HuH-7.5 (cell line): Measurements from ENCODE around the gene TMEFF1.

ENCODE experiments used
- DNase-seq: peaks from one replicate; pipeline ENCODE4 v3.0.0; 2011; ENCODE audit warnings: low spot score

The TMEFF1 gene

DNA sequence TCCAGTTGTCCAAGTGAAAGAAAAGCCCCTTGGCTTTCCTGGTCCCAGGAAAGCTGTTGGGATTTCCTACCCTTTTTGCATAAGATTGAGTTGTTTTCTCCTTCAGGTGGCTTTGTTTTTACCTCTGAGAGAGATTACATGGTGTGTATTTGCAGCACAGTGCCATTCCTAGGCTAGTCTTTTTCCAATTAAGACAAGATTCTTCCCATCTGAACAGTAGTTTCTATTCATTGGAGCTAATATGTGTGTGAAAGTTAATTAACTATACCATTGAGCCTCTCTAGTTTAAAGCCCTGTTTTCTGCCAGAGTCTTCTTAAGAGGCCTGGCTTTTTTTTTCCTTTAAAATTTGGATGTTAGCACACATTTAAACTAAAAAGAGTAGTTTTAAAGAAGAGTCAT lies 25.9 kb upstream of the TMEFF1 start:
- DNase-seq, result no peak

DNA sequence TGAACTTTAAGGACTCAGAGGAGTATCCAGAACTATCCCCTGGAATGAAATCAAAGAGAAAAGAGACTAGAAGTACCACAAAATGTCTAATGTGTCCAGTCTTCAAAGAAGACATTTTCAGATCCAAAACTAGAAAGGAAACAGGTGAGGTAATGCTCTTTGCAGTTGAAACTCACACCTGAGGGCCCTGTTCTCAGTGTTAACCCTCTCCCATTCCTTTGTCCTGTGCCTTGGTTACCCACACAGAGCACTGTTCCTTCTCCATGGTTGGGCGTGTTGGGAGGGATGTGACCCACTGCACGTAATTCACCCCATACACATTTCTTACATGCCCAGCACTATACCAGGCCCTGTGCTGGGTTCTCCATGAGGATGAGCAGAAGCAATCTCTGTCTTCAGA lies 24.7 kb upstream of the TMEFF1 start:
- no peak for DNase-seq

DNA sequence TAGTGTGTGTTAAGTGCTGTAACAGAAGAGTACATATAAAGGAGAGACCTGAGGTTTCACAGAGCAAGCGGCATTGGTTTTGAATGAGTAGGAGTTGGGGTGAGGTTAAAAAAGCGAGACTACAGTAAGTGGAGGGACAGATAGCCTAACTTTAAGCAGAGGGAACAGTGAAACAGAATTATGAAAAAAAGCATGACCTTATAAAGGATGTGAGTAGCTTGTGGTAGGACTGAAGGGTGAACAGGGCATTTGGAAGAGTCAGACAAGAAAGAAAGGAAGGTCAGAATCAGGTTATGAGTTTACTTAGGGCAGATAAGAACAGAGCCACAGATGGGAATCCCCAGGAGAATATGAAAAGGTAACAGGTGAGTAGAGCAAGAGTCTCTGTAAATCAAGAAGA lies 23.5 kb upstream of the TMEFF1 start:
- DNase-seq, result no peak

DNA sequence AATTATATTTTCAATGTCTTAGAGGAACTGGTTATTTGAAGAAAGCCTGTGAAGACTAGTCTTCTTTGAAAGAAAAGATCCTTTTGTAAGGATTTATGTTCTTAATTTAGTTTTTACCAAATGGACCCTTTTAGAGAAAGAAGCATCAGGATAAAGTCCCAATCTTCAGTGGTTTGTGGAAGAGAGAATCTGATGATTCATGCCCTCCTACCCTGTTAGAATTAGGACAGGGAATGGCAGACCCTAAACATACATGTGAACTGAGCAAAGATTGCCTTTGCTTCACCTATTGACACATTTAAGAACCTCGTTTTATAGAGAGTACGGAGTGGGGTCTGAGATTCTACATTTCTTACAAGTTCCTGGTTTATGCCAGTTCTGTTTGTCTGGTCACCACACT lies 20.1 kb upstream of the TMEFF1 start:
- DNase-seq, result no peak

DNA sequence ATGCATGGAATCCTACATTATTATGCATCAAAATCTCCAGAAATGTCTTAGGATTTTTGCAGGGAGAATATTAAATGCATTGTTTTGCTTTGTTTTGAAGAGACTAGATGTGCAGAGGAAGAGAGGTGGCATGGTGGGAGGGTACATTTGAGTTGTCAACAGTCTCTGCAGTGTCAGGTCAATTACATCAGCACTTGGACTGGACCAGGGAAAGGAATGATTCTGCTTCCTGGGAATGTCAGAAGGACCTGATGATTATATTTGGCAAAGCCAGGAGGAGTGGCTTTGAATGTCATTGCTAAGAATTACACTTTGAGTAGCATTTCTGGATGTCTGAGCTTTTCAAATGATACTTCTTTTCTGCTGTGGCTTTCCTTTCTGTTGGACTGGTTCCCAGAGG lies 17.5 kb upstream of the TMEFF1 start:
- DNase-seq, result no peak

DNA sequence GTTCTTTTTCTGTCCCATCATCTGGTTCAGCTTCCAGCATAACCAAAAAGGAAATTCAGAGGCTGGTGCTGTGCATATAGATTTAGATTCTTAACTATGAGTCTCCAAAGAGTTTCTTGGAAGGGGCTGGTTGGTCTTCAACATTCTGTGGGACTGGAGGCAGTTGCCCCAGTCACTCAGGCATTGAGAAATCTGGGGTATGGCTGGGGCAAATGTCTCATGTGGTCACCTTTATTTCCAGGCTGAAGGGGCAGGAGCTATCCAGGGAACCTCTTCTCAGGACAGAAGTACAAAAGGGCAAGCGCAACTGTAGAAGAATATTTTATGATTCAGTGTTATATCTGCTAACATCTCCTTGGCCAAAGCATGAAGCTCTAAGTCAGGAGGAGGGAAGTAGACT lies 15.4 kb upstream of the TMEFF1 start:
- no peak for DNase-seq

DNA sequence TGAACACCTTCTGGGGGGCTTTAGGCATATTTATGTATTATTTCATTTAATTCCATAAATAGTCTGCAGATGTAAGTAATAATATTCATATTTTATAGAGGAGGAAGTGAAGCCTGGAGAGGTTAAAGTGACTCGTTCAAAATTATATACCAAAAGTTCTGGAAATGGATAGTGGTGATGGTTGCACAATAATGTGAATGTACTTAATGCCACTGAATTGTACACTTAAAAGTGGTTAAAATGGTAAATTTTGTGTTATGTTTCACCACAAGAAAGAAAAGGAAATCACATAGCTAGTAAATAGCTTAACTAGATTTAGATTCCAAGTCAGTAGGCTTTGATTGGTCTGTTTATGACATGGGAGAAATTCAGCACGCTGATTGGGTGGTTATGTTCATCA lies 13.0 kb upstream of the TMEFF1 start:
- DNase-seq, result no peak

DNA sequence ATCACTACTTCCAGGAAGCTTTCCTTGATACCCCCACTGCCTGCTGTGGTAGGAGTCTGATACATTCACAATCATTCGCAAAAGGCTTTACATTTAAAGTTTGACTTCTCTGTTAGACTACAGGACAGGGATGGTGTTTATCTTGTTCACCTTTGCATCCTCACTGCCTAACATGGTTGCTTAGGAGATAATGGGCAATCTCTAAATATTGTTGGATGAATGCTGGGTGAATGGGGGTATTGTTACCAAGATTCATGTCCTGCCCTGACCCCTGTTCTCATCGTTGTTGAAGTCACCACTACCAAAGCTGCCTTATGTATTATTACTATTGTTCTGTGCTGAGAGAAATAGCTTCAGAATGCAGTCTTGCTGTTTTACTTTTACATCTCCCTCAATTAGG lies 7.7 kb upstream of the TMEFF1 start:
- DNase-seq, result no peak

DNA sequence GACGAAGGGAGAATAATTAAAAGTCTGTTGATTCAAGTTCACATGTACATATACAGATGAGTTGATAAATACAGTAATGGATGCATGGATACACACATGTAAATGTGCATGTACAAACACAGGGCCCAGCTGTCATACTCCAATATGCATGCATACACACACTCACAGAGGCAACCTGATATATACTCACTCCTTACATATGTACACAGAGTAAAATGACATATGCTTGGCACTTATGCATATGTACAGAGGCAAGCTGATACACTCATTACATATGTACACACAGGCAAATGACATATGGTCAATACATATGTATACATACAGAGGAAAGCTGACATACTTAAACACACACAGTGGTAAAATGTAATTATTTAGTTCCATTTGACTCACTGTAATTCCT lies 7.2 kb upstream of the TMEFF1 start:
- no peak for DNase-seq

DNA sequence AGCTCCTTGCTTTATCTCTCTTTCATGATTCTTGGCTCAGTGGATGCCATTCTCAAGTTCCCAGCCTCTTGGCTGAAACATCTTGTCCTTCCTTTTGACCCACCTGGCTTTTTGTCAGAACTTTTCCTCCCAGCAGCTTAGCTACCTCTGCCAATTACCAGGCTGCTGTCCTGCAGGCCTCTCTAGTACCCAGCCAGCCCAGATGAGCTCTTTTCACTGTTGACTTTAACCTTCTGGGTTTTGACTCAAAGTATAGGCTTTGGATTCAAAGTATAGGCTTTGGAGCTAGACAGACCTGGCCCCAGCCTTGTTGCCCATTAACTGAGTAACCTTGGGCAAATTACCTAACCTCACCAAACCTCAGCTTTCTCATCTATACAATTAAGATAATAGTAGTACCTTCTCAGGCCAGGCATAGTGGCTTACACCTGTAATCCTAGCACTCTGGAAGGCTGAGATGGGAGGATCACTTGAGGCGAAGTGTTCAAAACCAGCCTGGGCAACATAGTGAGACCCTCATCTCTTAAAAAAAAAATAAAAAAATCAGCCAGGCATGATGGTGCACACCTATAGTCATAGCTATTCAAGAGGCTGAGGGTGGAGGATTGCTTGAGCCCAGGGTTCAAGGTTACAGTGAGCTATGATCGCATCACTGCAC lies 6.6 kb upstream of the TMEFF1 start:
- DNase-seq, result no peak

DNA sequence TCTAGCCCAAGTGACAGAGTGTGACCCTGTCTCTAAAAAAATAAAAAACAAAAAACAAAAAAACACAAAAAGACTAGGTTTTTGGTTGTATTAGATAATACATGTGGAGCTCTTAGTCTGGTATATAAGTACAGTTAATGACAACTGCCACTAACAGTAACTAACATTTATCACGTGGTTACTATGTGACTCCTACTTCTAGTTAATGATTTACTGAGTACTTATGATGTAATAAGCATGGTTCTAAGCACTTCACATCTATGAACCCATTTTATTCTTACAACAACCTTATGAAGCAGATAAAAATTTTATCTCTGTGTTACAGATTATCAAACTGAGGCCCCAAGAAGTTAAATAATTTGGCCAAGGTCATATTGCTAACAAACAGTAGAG lies 6.1 kb upstream of the TMEFF1 start:
- peak; percentile 38 for DNase-seq

DNA sequence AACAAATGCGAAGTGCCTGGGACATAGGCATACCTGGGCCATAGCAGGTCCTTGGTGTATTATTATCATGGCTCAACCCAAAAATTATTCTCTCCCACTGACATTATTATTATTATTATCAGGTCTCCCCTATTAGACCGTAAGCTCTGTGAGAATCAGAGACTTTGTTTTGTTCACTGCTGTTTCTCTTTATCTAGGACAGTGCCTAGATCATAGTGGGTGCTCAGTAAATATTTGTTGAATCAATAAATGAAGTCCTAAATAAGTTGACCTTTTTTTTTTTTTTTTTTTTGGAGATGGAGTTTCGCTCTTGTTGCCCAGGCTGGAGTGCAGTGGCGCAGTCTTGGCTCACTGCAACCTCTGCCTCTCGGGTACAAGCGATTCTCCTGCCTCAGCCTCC lies 4.9 kb upstream of the TMEFF1 start:
- DNase-seq, result no peak

DNA sequence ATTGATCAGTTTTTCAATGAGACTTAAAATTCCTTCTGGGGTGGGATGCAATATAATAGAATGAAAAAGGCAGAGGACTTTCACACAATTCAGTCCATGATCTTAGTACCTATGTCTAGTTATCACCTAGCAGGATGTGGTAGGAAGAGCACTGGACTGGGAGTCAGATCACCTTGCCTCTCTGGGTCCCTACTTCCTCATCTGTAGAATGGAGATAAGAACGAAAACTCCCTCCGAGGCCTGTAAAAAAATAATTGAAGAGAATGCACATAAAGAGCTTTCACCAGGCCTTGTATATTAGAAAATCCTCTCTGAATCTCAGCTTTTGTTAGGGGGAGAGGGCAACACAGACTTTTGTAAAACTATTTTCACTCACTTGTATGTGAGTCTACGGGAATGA lies 681 bp upstream of the TMEFF1 start:
- no peak for DNase-seq

DNA sequence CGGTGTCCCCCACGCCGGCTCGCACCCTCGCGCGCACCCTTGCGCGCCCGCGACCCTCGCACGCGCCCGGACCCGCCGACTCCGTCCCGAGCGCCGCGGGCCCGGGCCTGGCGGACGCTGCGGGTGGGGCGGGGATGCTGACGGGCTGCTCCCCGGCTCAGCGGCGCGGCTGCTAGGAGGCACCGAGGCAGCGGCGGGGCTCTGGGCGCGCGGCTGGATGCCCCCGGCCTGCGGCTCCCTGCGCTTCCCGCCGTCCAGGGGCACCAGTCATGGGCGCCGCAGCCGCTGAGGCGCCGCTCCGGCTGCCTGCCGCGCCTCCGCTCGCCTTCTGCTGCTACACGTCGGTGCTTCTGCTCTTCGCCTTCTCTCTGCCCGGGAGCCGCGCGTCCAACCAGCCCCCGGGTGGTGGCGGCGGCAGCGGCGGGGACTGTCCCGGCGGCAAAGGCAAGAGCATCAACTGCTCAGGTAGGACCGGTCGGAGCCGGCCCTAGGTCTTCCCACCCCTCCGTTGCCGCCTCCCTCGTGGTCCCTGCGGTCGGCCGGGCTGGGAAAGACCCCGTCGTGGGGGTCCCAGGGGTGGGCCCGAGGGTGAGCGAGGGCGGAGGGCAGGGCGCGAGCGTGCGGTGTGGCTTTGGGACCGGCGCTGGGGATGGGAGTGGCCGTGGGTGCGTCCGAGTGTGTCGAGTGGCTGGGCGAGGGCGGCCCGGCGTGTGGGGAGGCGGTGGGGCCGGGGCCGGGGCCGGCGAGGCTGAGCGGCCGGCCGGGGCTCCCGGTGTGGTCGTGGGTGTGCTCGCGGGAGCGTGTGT lies 530 bp downstream of the TMEFF1 start:
- DNase-seq, result peak; percentile 59

DNA sequence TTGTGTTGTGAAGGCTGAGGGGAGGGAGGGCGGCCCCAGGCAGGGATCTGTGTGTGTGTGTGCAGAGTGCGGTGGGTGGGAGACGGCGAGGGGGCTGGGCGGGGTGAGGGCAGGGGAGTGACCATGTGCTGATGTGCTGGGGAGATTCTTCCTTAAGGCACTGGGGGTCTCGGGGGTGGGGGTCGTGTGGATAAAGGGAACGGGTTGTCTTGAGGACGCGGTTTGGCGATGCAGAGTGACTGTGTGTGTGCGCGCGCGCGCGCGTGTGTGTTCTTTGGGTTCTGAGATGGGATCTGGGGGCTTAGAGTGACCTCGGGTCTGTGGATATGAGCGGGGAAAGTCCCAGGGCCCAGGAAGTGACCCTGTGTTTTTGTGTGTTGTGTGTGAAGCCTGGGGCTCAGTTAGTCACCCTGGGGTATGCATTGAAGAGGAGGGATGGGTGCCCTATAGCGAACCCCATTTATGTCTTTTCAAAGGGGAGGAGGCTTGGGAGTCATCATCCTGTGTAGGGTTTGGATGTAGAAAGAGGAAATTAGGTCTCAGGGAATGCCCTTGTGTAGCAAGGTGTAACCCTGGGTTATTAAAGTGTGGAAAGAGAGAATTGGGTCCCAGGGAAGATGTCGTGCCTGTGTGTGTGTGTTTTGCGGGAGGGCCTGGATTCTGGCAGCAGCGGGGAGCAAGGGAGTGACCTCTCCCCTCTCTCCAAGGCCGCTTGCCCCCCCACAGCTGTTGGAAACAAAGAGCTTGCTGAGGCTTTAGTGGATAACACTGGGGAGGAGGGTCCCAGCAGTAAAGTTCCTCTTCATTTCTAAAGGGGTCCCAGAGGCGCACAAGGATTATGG lies 1.4 kb downstream of the TMEFF1 start:
- peak; percentile 29 for DNase-seq

DNA sequence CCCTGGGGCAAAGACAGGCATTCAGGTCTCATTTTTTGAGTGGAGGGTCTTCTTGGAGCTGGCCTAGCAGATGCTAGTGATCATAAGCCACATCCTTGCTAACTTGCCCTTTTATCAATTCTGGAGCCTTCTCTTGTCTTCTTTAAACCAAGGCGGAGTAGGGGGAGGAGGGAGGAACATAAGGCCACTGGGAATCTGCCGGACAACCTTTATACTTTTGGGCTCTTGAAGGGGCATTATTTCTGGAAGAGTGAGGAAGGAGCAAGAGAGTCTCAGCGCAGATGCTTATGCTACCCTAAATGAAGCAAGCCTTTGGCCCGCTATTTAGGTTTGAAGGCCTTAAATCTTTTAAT lies 2.0 kb downstream of the TMEFF1 start:
- DNase-seq, result no peak

DNA sequence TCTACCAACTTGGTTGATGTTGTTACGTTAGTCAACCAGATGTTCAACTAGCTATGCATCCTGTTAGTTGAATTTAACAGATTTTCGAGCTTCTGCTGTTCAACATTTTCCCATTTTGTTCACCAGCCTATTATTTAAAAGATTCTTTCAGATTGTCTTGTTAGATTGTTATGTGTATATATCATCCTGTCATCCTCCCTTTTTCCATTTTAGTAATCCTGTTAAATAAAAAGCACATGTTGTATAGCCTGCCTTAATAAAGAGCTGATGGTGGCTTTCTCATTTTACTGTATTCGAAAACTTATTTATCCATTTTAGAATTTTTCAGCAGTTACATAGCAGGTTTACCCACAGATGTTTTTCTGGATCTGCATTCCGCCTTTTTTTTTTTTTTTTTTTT lies 4.3 kb downstream of the TMEFF1 start:
- no peak for DNase-seq

DNA sequence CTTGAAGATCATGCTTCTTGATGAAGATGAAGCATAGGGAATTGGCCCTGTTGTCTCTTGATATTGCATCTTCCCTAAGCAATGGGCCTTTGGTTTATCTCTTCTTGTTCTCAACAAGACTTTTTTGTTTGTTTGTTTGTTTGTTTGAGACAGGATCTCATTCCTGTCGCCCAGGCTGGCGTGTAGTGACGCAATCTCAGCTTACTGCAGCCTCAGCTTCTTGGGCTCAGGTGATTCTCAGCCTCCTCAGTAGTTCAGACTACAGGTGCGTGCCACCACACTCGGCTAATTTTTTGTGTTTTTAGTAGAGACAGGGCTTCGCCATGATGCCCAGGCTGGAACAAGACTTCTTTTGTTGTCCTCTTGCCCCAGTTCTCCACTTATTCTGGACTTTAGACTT lies 5.2 kb downstream of the TMEFF1 start:
- DNase-seq, result no peak

DNA sequence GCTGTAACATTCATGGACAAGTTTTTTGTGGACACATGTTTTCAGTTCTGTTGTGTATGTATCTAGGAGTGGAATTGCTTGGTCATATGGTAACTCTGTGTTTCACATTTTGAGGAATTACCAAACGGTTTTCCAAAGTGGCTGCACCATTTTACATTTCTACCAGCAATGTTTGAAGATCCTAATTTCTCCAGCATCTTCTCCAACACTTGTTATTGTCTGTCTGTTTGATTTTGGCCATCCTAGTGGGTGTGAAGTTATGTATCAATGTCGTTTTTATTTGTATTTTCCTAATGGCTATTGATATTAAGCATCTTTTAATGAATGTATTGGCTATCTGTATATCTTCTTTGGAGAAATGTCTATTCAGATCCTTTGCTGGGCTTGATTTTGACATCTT lies 6.9 kb downstream of the TMEFF1 start:
- no peak for DNase-seq

DNA sequence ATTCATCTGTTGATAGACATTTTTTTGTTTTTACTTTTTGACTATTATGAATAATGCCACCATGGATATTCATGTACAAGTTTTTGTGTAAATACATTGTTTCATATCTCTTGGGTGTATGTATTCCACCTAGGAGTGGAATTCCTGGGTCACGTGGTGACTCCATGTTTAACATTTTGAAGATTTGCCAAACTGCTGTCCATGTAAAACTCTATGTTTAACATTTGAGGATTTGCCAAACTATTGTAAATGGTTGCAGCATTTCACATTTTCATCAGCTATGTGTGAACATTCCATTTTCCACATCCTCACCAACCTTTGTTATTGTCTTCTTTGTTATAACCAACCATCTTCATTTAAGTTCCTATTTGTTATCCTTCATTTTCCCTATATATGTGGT lies 12.2 kb downstream of the TMEFF1 start:
- no peak for DNase-seq

DNA sequence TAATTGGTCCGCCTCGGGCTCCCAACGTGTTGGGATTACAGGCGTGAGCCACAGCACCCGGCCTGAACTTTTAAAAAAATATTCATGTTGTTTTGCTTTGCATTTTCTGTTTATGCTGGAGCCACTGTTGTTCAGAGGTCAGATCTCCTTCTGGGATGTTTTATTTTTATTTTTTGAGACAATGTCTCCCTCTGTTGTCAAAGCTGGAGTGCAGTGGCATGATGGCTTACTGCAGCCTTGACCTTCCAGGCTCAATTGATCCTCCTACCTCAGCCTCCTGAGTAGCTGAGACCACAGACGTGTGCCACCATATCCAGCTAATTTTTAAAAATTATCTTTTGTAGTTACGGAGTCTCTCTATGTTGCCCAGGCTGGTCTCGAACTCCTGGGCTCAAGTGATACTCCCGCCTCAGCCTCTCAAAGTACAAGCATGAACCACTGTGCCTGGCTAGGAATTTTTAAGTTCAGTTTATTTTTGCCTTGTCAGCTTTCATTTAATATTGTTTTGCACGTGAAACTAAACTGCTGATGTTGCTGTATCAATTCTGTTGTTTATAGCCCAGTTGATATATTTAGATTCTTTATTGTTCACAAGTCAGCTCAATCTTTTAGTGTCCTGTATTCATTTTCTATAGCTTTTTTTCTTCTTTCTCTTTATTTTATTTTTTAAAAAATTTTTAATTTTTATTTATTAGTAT lies 13.7 kb downstream of the TMEFF1 start:
- DNase-seq, result no peak

DNA sequence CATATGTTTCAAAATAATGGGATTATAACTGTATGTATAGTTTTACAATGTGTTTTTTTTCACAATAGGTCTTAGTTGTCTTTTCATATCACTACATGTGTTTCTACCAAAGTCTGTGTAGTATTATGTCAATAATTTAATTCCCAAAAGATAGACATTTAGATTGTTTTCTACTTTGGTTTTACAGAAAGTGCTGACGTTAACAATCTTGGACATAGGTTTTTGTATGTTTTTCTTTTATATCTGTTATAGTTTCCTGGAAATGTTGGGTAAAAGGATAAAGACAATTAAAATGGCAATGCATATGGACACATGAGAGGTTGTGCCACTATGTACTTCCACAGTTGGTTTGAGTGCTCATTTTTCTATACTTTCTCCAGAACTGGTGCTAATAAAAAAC lies 15.2 kb downstream of the TMEFF1 start:
- no peak for DNase-seq

DNA sequence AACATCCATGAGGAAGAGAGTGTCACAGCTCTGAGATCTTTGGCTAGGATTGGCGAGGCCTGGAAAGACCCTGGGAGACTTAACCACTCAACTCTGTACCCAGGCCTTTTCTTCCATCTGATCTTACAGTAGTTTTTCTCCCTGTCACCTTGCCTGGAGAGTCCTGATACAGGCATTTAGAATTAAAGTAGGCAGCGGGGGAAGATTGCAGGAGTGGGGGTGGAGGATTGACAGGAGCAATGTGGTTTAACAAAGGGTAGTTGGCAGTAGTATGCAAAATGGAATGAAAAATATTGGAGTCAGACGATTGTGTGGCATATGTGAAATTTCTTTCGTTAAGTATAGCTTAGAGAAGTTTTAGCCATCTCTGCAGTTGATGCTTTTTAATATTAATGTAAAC lies 16.9 kb downstream of the TMEFF1 start:
- DNase-seq, result no peak
